ENCODE measurements around the gene RASGEF1B.
A peak's percentile ranks its signal among the peaks of the same experiment; 100 is the strongest.
"Not testable (repeated sequence)": the region's sequence is repeated elsewhere in the genome, so short reads cannot be mapped to it uniquely, and the experiment has no call there.

The RASGEF1B gene

DNA sequence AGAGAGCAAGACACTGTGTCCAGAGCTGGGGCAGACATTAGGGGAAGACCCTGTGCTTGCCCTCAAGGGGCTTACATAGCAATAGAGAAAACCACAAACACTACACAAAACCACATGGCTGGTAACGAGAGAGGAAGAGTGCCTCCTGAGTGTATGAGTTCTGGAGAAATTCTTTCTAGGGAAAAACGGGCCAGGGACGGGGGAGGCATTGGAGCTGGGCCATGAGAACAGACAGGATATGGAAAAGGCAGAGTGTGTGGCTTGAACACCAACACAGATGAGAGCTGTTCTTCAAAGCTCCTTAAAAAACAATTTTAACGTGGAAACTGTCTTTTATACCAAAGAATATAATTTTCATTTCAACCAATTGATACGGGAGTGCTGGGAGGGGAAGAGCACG, 42.7 kb downstream of the RASGEF1B start:
- DNase-seq, result no peak

DNA sequence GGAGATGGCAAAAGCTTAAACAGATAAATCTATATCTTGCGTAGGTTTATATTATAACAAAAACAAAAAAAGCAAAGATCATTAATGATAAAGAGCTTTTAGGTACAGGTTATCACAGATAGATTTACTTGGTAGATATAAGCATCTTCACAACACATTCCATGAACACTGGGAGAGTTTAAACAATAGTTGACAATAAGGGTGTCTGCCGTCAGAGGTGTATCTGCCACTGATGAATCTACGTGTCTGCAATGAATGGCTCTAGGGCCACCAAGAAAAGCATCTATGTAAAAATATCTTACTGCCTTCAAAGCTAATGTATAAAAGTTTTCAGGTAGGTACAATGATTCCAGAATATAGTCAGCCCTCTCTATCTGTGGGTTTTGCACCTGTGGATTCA, 43.7 kb downstream of the RASGEF1B start:
- DNase-seq, result no peak

DNA sequence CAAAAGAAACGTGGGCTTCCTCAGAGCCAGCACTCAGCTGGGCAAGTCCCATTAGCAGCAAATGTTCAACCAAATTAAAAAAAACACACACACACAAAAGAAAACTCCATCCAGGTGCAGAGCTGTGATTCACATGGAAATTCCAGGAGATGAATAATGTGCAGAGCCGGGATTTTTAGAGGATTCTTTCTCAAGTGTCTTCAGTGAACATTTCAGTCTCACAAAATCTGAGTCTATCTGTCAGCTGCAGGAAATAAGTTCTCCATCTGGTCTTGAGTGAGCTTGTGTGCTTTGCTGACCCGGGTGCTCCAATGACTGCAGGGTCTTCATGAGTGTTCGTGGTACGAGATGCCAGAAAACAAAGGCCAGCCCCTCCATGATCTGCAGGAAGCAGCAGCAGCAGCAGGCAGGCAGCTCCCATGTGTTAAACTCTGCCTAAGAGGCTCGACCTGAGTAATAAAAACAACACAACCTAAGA, 44.3 kb downstream of the RASGEF1B start:
- no peak for DNase-seq

GRCh38 chr4:81426770-81427289, 44.9 kb downstream of the RASGEF1B start:
- no peak for DNase-seq

- DNase-seq, result no peak
Observed at GRCh38 chr4:81424816-81425755, 46.6 kb downstream of the RASGEF1B start.

GRCh38 chr4:81424336-81424735, 47.4 kb downstream of the RASGEF1B start:
- DNase-seq, result no peak

DNA sequence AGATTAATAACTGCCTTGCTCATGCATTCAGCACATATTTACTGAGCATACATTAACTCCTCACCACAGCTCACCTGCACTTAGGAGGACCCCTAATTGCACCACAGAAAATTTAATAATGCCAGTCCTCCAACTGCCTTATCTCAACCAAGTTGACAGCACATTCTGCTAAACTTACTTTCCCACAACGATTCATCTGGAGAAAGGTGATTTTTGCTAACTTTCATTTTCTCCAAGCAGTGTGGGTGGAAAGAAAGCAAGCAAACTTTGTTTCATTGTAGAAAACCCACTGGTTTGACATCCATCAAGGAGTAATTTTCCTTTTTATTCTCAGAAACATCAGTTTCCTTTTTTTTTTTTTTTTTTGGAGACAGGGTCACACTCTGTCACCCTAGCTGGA, 49.1 kb downstream of the RASGEF1B start:
- DNase-seq, result no peak

GRCh38 chr4:81421346-81422218, 50.1 kb downstream of the RASGEF1B start:
- DNase-seq, result peak; percentile 73

GRCh38 chr4:81418572-81418971, 53.1 kb downstream of the RASGEF1B start:
- no peak for DNase-seq

DNA sequence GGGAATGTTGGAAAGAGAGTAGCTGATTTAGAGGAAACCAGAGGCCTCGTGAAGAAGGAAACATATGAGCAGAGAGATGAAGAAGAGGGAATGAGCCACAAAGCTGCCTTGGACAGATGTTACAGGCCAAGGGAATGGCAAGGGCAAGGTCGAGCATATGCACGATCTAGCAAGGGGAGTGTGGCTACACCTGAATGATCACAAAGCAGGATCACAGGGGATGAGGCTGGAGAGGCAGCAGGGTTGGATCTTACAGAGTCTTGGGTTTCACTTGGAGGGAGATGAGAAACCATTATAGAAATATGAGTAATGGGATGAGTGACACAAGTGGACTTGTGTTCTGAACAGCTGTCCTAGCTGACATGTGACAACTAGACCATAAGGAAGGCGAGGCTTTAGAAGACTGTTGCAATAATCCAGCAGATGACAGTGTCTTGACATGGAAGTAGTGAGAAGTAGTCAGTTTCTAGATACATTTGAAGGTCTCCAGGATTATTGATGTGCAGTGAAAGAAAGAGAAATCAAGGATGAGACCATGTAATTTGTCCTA, 58.7 kb downstream of the RASGEF1B start:
- DNase-seq, result no peak

GRCh38 chr4:81410680-81411079, 61.0 kb downstream of the RASGEF1B start:
- no peak for DNase-seq

- DNase-seq, result no peak
Observed at GRCh38 chr4:81409836-81410235, 61.9 kb downstream of the RASGEF1B start.

DNA sequence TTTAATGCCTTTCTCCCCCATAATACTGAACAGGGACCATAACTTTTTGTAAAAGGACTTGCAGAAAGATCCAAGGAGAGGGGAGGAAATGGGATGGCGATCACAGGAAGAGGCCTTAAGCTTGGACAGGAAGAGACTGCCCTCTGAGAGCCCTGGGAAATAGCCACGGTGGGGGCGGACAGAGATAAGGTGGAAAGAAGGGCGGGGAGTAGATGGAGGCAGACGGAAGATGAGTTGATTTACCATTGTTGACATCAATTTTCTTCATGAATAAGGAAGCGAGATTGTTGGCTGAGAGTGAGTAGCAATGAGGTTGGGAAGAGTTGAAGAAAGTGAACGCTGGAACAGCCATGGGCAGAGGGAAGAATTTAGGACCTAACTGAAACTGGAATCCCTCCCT, 63.4 kb downstream of the RASGEF1B start:
- DNase-seq, result no peak

DNA sequence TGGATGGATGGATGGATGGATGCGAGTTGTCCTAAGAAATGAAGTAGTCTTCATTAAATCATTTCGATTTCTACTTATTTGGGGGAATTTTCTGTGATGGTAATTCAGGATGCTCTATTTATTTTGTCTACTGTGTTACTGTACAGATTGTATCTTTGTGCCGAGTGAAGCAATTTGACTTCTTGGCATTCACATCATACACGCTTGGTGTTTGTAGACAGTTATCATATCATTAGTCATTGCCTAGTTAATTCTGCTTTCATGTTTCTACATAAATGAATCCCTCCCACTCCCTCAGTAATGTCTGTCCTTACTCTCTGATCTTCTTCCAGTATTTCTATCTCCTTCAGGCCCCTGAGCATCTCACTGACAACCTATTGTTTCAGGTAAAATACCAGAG, 64.0 kb downstream of the RASGEF1B start:
- DNase-seq, result no peak

- DNase-seq, result not testable (repeated sequence)
Observed at GRCh38 chr4:81406481-81406880, 65.2 kb downstream of the RASGEF1B start.

- peak; percentile 83 for DNase-seq
Observed at GRCh38 chr4:81405900-81406401, 65.8 kb downstream of the RASGEF1B start.

DNA sequence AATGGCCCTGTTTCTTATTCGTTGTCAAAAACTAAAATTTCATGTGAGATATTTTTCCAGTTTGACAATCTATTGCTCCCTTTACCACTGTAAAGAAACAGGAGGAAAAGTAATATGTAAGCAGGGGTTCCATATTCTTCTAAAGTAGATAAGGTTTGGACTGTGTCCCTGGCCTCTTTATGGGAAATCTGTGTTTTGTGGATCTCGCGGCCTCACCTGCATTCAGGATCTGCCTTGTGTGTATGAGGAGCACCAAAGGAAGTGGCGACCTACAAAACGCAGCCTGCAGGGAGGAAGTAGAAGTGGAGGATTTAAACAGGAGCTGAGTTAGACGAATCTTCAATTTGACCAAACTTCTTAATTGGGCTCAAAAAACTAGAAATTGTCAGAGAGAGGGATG, 67.0 kb downstream of the RASGEF1B start:
- no peak for DNase-seq

DNA sequence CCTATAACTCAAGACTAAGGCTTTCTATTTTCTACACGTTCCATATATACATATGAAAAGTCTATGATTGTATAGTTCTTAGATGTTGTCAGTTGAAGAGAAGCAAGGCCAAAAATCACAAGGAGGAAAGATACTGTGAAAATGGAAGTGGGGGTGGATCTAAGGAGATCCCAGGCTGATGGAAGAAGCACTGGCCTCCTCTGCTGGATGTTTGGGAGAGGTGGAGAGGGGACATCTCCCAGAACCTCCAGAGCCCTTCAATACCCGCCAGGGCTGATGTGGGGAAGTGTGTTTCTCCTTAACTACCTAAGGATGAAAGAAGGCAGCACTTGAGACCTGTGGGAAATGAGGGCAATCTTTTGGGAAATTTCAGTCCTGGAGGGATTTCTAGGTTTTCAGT, 67.4 kb downstream of the RASGEF1B start:
- no peak for DNase-seq

DNA sequence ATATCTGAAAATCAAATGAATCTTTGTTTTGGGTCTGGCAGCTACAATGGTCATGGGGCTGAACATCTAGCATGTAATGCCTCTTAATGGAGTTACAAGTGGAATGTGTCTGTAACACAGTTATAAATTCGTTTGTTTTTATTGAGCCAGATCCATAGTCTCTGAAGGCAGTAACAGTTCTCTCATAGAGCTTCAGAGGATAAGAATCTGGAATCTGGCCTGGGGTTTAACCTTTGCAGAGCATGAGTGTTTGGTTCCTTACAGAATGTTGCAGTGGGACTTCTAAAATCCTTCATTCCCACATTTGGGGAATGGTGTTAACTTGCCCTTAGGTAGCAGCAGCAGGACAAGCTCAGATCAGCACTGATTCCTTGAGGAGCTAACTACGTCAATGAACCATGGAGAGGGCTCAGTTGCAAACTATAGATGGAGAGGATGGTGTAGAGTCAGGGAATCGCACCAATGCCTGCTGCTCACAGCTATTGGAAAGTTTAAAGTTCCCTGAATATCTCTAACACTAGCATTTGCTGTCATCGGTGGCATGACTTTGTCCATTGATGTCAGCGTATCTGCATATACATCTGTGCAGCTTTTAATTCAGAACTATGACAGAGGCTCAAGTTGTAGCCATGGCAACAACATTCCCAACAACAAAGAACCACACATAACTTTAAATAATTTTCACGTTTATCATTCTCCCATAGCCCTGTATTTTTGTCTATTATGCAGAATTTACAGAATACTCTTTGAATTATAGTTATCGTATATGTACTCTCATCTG, 72.2 kb downstream of the RASGEF1B start:
- no peak for DNase-seq

- no peak for DNase-seq
Observed at GRCh38 chr4:81398379-81398778, 73.3 kb downstream of the RASGEF1B start.

- DNase-seq, result no peak
Observed at GRCh38 chr4:81397635-81398034, 74.1 kb downstream of the RASGEF1B start.

GRCh38 chr4:81395239-81395638, 76.5 kb downstream of the RASGEF1B start:
- no peak for DNase-seq
